Glutamatergic neuron (in vitro differentiated cells): ENCODE data around the gene CCBE1. TPM values are rescaled to one million over a fixed set of nuclear protein-coding genes. Genes with fewer than 3 reads are reported as not detected.

Source experiments
- DNase-seq: peaks from one replicate; pipeline ENCODE4 v3.0.0; 2022
- H3K27ac Mint-ChIP-seq: one replicate; pipeline ENCODE4 v1.8.0; 2020; ENCODE audit warnings: mild to moderate bottlenecking, mixed read lengths, inconsistent platforms; ENCODE audit not compliant: unreplicated experiment
- H3K27me3 Mint-ChIP-seq: one replicate; pipeline ENCODE4 v1.8.0; 2020; ENCODE audit warnings: mild to moderate bottlenecking, moderate library complexity, mixed read lengths, inconsistent platforms; ENCODE audit not compliant: unreplicated experiment
- H3K36me3 Mint-ChIP-seq: one replicate; pipeline ENCODE4 v1.8.0; 2020; ENCODE audit warnings: mild to moderate bottlenecking, mixed read lengths, inconsistent platforms; ENCODE audit not compliant: unreplicated experiment
- H3K4me1 Mint-ChIP-seq: one replicate; pipeline ENCODE4 v1.8.0; 2020; ENCODE audit warnings: mild to moderate bottlenecking, low read depth, mixed read lengths, inconsistent platforms; ENCODE audit not compliant: unreplicated experiment
- H3K4me3 Mint-ChIP-seq: one replicate; pipeline ENCODE4 v1.8.0; 2020; ENCODE audit warnings: mild to moderate bottlenecking, mixed read lengths, inconsistent platforms; ENCODE audit not compliant: unreplicated experiment
- H3K9me3 Mint-ChIP-seq: one replicate; pipeline ENCODE4 v1.8.0; 2020; ENCODE audit warnings: mild to moderate bottlenecking, moderate library complexity, mixed read lengths, inconsistent platforms; ENCODE audit not compliant: unreplicated experiment
- CTCF ChIP-seq: fragments of 200-600 bp; sonication (generic); IDR thresholded peaks from one replicate; pipeline ENCODE4 v1.5.0; 2021; ENCODE audit not compliant: partially characterized antibody, unreplicated experiment
- long read RNA-seq: library from polyadenylated mRNA; unstranded; transcript quantifications from one replicate; pipeline ENCODE4 v2.0.0, GENCODE V29; 2020; ENCODE audit not compliant: unreplicated experiment
- total RNA-seq: library from RNA; stranded (reverse); fragmentation: NEBNext Ultra II Directional; extraction: Animal tissue kit (Norgen Biotek cat#: 25700); gene quantifications from one replicate; pipeline ENCODE4 v1.2.1, GENCODE V29; 2021; ENCODE audit not compliant: unreplicated experiment

Gene CCBE1
- total RNA-seq, result 0.81 TPM
- long read RNA-seq, partial matches to known transcripts, result 1 of 1 reads
- long read RNA-seq, other reads (novel, unspliced or antisense), result 0 of 1 reads

- DNase-seq, result peak; percentile 92
- H3K36me3 Mint-ChIP-seq, result no peaks in the 10 kb centered on the region
- H3K4me1 Mint-ChIP-seq, result peaks cover 4% of the 10 kb centered on the region
- H3K4me3 Mint-ChIP-seq, result peak within 1 kb of the TSS; percentile 82
- H3K9me3 Mint-ChIP-seq, result no peaks in the 10 kb centered on the region
- peak; percentile 99 for TF ChIP-seq CTCF
- peaks cover 6% of the 10 kb centered on the region for H3K27me3 Mint-ChIP-seq
- no peak within 1 kb of the TSS for H3K27ac Mint-ChIP-seq
Observed at GRCh38 chr18:59697236-59697932, at the start of gene CCBE1. Gene CCBE1, minus strand, starts transcription at chr18:59697423.

- Mint-ChIP-seq H3K27me3 (no peaks in the 10 kb centered on the region), H3K27ac (no peak overlapping the region), H3K4me3 (no peak overlapping the region), H3K9me3 (no peaks in the 10 kb centered on the region), H3K36me3 (no peaks in the 10 kb centered on the region), H3K4me1 (no peaks in the 10 kb centered on the region)
- no peak for TF ChIP-seq CTCF
- DNase-seq, result no peak
Observed at GRCh38 chr18:59744271-59744721, 47.1 kb upstream of the CCBE1 start.

- Mint-ChIP-seq H3K4me3 (no peak overlapping the region), H3K27me3 (no peaks in the 10 kb centered on the region), H3K9me3 (peaks cover 2% of the 10 kb centered on the region), H3K4me1 (no peaks in the 10 kb centered on the region), H3K36me3 (peaks cover 5% of the 10 kb centered on the region), H3K27ac (no peak overlapping the region)
- no peak for DNase-seq
- no peak for TF ChIP-seq CTCF
Observed at GRCh38 chr18:59743566-59743965, 46.3 kb upstream of the CCBE1 start.

- Mint-ChIP-seq H3K27ac (no peak overlapping the region), H3K4me1 (no peaks in the 10 kb centered on the region), H3K36me3 (peaks cover 6% of the 10 kb centered on the region), H3K4me3 (no peak overlapping the region), H3K9me3 (peaks cover 2% of the 10 kb centered on the region), H3K27me3 (no peaks in the 10 kb centered on the region)
- no peak for TF ChIP-seq CTCF
- DNase-seq, result no peak
Observed at GRCh38 chr18:59742325-59743111, 45.3 kb upstream of the CCBE1 start.

- no peak overlapping the region for H3K27ac Mint-ChIP-seq
- no peak overlapping the region for H3K4me3 Mint-ChIP-seq
- peaks cover 6% of the 10 kb centered on the region for H3K36me3 Mint-ChIP-seq
Observed at GRCh38 chr18:59740141-59740540, 42.9 kb upstream of the CCBE1 start.

More at GRCh38 chr18:59740141-59740540, 42.9 kb upstream of the CCBE1 start:
- H3K27me3 Mint-ChIP-seq, result no peaks in the 10 kb centered on the region
- peaks cover 2% of the 10 kb centered on the region for H3K9me3 Mint-ChIP-seq
- no peaks in the 10 kb centered on the region for H3K4me1 Mint-ChIP-seq
- TF ChIP-seq CTCF, result no peak
- no peak for DNase-seq
